Liver (tissue), 9 donors: ENCODE measurements around the gene FKBP14. TPM values are rescaled to one million over a fixed set of nuclear protein-coding genes. Genes with fewer than 3 reads are reported as not detected.

Experiments
- DNase-seq: peaks from one replicate; pipeline ENCODE4 v3.0.0-alpha.2; 2017; ENCODE audit warnings: low spot score
- H3K27ac ChIP-seq, 2 donors: one replicate each; pipeline ENCODE4 v1.7.0; 2013; ENCODE audit warnings: inconsistent platforms in 2 of 2, low read length in 2 of 2, control low read depth in 1 of 2, low read depth in 1 of 2, mild to moderate bottlenecking in 1 of 2
- H3K27me3 ChIP-seq, 4 donors: one replicate each; pipeline versions ENCODE4 v1.6.1 to v1.7.0; 2013; ENCODE audit warnings: low read length in 3 of 4, inconsistent platforms in 1 of 4, mild to moderate bottlenecking in 1 of 4, moderate library complexity in 1 of 4; ENCODE audit not compliant: control insufficient read depth in 4 of 4, insufficient read depth in 4 of 4
- H3K36me3 ChIP-seq, 4 donors: one replicate each; pipeline versions ENCODE4 v1.6.1 to v1.7.0; 2013; ENCODE audit warnings: low read length in 3 of 4, mild to moderate bottlenecking in 3 of 4, low read depth in 1 of 4, moderate library complexity in 1 of 4; ENCODE audit not compliant: control insufficient read depth in 4 of 4, insufficient read depth in 3 of 4
- H3K4me1 ChIP-seq, 4 donors: one replicate each; pipeline versions ENCODE4 v1.6.1 to v1.7.0; 2013; ENCODE audit warnings: low read length in 3 of 4, mild to moderate bottlenecking in 3 of 4, moderate library complexity in 1 of 4; ENCODE audit not compliant: control insufficient read depth in 4 of 4, insufficient read depth in 4 of 4
- H3K4me3 ChIP-seq, 3 donors: one replicate each; pipeline versions ENCODE4 v1.6.1 to v1.7.0; 2013; ENCODE audit warnings: low read length in 3 of 3, control low read depth in 1 of 3, low read depth in 1 of 3, mild to moderate bottlenecking in 1 of 3
- H3K9ac ChIP-seq, 2 donors: one replicate each; pipeline ENCODE4 v1.7.0; 2013; ENCODE audit warnings: low read length in 2 of 2, mild to moderate bottlenecking in 2 of 2, moderate library complexity in 2 of 2, control low read depth in 1 of 2, low read depth in 1 of 2
- H3K9me3 ChIP-seq, 4 donors: one replicate each; pipeline versions ENCODE4 v1.6.1 to v1.7.0; 2013; ENCODE audit warnings: low read length in 3 of 4; ENCODE audit not compliant: control insufficient read depth in 4 of 4
- FOXA1 ChIP-seq: IDR thresholded peaks from 2 replicates; pipeline ENCODE4 v1.6.1; 2016; ENCODE audit warnings: antibody characterized with exemption
- FOXA2 ChIP-seq: IDR thresholded peaks from 2 replicates; pipeline ENCODE4 v1.6.1; 2016; ENCODE audit warnings: antibody characterized with exemption
- HNF4A ChIP-seq, 2 donors: conservative IDR thresholded peaks; 2 replicates each; pipeline ENCODE4 v1.6.1; 2016; ENCODE audit warnings: antibody characterized with exemption in 2 of 2, mild to moderate bottlenecking in 2 of 2
- HNF4G ChIP-seq: IDR thresholded peaks from 2 replicates; pipeline ENCODE4 v1.6.1; 2016; ENCODE audit warnings: antibody characterized with exemption
- JUND ChIP-seq, 2 donors: IDR thresholded peaks; 2 replicates each; pipeline ENCODE4 v1.6.1; 2016; ENCODE audit warnings: antibody characterized with exemption in 2 of 2
- NR2F2 ChIP-seq: IDR thresholded peaks from 2 replicates; pipeline ENCODE4 v1.6.1; 2016; ENCODE audit warnings: antibody characterized with exemption
- REST ChIP-seq: IDR thresholded peaks from 2 replicates; pipeline ENCODE4 v1.6.1; 2016; ENCODE audit warnings: antibody characterized with exemption, mild to moderate bottlenecking
- RXRA ChIP-seq, 2 donors: IDR thresholded peaks; 2 replicates each; pipeline ENCODE4 v1.6.1; 2017 to 2018; ENCODE audit warnings: antibody characterized with exemption in 2 of 2, mild to moderate bottlenecking in 1 of 2
- SP1 ChIP-seq: IDR thresholded peaks from 2 replicates; pipeline ENCODE4 v1.6.1; 2018; ENCODE audit warnings: antibody characterized with exemption, mild to moderate bottlenecking
- YY1 ChIP-seq: IDR thresholded peaks from 2 replicates; pipeline ENCODE4 v1.6.1; 2016; ENCODE audit warnings: antibody characterized with exemption, mild to moderate bottlenecking
- WGBS: extraction: QIAGEN DNeasy Blood & Tissue Kit; methylation state at CpG from one replicate; pipeline ENCODE4 v1.1.7; 2013; 5-methylcytosine and 5-hydroxymethylcytosine counted together
- polyA plus RNA-seq, 2 donors: library from polyadenylated mRNA; stranded (reverse) in 1 of 2; unstranded in 1 of 2; fragments of 200-250 nt in 1 of 2; fragments of >200 nt in 1 of 2; fragmentation: Nextera tagmentation in 1 of 2; extraction: Ambion mirVana in 1 of 2; gene quantifications; one replicate each; pipeline versions ENCODE4 v1.2.1 to v1.2.3, GENCODE V29; 2013 to 2015
- total RNA-seq, 2 donors: library from RNA; depleted of rRNA; stranded (reverse); fragments of >200 nt; gene quantifications; one replicate each; pipeline ENCODE4 v1.2.3, GENCODE V29; 2014
- TF ChIP-seq, protein P1 (sequence below): IDR thresholded peaks from 2 replicates; pipeline ENCODE4 v1.6.1; 2016; ENCODE audit warnings: antibody characterized with exemption
- TF ChIP-seq, protein P2 (sequence below): IDR thresholded peaks from 2 replicates; pipeline ENCODE4 v1.6.1; 2016; ENCODE audit warnings: antibody characterized with exemption
- donor health status: healthy.
- donor health status: healthy.
- donor health status: healthy.
- donor health status: healthy.
- donor health status: healthy.

The FKBP14 gene
- total and polyA plus RNA-seq, 4 donors = 2.6 to 6.1 (median 3.5) TPM

GRCh38 chr7:30040938-30041337 lies 14.4 kb upstream of the FKBP14 start (continued):
- TF ChIP-seq, protein P1, sequence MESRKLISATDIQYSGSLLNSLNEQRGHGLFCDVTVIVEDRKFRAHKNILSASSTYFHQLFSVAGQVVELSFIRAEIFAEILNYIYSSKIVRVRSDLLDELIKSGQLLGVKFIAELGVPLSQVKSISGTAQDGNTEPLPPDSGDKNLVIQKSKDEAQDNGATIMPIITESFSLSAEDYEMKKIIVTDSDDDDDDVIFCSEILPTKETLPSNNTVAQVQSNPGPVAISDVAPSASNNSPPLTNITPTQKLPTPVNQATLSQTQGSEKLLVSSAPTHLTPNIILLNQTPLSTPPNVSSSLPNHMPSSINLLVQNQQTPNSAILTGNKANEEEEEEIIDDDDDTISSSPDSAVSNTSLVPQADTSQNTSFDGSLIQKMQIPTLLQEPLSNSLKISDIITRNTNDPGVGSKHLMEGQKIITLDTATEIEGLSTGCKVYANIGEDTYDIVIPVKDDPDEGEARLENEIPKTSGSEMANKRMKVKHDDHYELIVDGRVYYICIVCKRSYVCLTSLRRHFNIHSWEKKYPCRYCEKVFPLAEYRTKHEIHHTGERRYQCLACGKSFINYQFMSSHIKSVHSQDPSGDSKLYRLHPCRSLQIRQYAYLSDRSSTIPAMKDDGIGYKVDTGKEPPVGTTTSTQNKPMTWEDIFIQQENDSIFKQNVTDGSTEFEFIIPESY = no peak
- no peak for TF ChIP-seq SP1
- no peak for TF ChIP-seq FOXA2

DNA sequence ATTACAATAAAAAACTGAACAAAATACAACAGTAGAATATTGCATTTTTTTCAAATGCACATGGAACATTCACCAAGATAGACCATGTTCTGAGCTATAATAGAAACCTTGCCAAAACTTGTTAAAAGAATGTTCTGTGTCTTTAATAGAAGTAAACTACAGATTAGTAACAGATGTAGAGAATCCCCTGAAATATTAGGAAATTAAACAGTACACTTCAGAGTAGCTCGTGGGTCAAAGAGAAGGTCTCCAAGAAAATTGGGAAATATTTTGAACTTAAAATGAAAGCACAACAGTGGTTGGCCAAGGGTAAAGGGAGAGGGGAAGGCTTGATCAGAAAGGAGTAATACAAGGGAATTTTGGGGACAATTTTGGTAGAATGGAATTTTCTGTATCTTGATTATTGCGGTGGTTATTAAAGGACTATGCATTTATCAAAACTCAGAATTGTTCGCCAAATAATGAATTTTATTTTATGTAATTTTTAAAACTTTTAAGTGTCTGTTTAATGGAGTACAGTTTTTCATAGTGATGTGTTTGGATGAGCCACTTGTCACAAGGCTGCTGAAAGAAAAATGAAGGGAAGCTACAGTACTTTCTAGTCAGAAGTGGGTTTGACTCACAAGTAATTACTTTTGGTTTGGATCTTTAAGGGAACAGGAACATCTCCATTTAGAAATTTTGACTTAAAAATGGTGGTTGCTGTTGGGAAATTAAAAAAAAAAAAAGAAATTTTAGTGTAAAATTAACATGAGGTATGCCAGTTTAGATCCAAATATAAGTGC lies 11.9 kb upstream of the FKBP14 start:
- Histone ChIP-seq H3K36me3 (no peaks in the 10 kb centered on the region), H3K9ac (no peak overlapping the region), H3K4me1 (peaks cover 0 to 10% (median 3%) of the 10 kb centered on the region in 4 donors), H3K27ac (no peak overlapping the region), H3K4me3 (no peak overlapping the region), H3K9me3 (no peaks in the 10 kb centered on the region), H3K27me3 (no peaks in the 10 kb centered on the region)
- WGBS = 89% methylated on average over 3 of the region's 3 CpGs
- TF ChIP-seq FOXA1 (no peak), NR2F2 (peak; percentile 40), RXRA (IDR thresholded peaks at IDR 0.05) (no peak)
- TF ChIP-seq, protein P2, sequence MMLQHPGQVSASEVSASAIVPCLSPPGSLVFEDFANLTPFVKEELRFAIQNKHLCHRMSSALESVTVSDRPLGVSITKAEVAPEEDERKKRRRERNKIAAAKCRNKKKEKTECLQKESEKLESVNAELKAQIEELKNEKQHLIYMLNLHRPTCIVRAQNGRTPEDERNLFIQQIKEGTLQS = no peak
- no peak for DNase-seq

DNA sequence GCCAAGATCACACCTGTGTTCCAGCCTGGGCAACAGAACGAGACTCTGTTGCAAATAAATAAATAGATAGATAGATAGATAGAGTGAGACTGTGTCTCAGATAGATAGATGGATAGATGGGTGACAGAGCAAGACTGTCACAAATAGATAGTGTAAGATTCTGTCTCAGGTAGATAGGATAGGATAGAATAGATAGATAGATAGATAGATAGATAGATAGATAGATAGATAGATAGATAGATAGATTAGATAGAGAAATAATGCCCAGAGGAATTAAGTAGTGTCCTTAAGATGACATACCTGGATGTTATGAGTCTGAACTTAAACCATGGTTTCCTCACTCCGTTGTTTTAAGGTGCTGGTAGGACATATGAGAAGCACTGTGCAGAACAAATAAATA lies 9.7 kb upstream of the FKBP14 start:
- Histone ChIP-seq H3K4me3 (no peak overlapping the region), H3K36me3 (no peaks in the 10 kb centered on the region), H3K4me1 (peaks cover 0 to 10% (median 3%) of the 10 kb centered on the region in 4 donors), H3K9me3 (no peaks in the 10 kb centered on the region), H3K9ac (no peak overlapping the region), H3K27ac (no peak overlapping the region), H3K27me3 (no peaks in the 10 kb centered on the region)
- WGBS = 43% methylated on average over 2 of the region's 2 CpGs
- TF ChIP-seq NR2F2 (no peak), HNF4G (no peak), JUND (IDR thresholded peaks at IDR 0.05) (no peak), FOXA2 (no peak), HNF4A (conservative IDR thresholded peaks at IDR 0.05) (no peak), YY1 (no peak), REST (no peak)
- TF ChIP-seq, protein P1 = no peak
- no peak for DNase-seq
